Brain microvascular endothelial cell (primary cell): ENCODE results near the gene NUP62.

Source experiments
- DNase-seq: peaks from one replicate; pipeline ENCODE4 v3.0.0-alpha.2; 2020
- H3K27ac ChIP-seq: fragments of 250-450 bp; sonication (Bioruptor Pico); 2 replicates; pipeline ENCODE4 v1.5.1; 2020; ENCODE audit warnings: mild to moderate bottlenecking, moderate library complexity
- H3K27me3 ChIP-seq: fragments of 250-450 bp; sonication (Bioruptor Pico); replicated peaks from 2 replicates; pipeline ENCODE4 v1.5.1; 2020; ENCODE audit warnings: mild to moderate bottlenecking
- H3K36me3 ChIP-seq: fragments of 250-450 bp; sonication (Bioruptor Pico); replicated peaks from 2 replicates; pipeline ENCODE4 v1.5.1; 2020; ENCODE audit warnings: mild to moderate bottlenecking
- H3K4me3 ChIP-seq: 2 replicates; pipeline ENCODE4 v1.5.1; 2011; ENCODE audit warnings: low read depth, mild to moderate bottlenecking, control low read depth, low read length, moderate library complexity
- in situ Hi-C: cut with HindIII; loops from 2 replicates; pipeline ENCODE4 v1.10.0; 2017; ENCODE audit warnings: low sequenced_read_pairs, low pct_ligation_motif_present
- TF ChIP-seq, protein P1 (sequence below): IDR thresholded peaks from 2 replicates; pipeline ENCODE4 v1.5.1; 2011; ENCODE audit warnings: low read depth, mild to moderate bottlenecking, moderate library complexity, low read length, control low read depth, inconsistent platforms; ENCODE audit errors: missing control alignments

Gene NUP62

DNA sequence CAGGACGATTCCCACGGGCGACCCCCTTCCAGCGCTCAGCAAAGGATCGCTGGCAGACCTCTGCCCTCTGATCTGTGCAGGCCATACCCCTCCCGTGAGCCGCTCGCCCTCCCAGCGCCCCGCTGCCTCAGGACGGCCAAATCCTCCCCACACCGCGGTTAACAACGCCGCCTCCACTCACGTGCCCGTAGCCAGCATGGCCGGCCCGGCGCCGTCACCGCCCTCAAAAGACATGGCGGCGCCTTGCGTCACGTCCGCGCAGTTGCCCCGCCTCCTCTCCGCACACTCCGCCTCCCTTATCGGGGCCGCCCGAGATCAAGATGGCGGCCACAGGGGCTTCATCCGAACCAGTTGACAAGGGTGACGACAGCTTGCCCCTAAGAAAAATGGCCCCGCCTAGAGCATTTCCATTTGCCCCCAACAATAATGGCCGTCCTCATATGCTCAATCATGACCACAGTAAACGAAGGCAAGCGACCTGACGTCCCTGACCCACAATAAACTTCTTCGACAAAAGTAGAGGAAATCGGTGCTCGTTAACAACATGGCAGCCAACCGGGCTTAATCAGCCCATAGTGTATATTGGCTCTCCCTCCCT, 52.8 kb downstream of the NUP62 start:
- in situ Hi-C loops = no loop called here
- peak; percentile 97 for DNase-seq
- TF ChIP-seq, protein P1, sequence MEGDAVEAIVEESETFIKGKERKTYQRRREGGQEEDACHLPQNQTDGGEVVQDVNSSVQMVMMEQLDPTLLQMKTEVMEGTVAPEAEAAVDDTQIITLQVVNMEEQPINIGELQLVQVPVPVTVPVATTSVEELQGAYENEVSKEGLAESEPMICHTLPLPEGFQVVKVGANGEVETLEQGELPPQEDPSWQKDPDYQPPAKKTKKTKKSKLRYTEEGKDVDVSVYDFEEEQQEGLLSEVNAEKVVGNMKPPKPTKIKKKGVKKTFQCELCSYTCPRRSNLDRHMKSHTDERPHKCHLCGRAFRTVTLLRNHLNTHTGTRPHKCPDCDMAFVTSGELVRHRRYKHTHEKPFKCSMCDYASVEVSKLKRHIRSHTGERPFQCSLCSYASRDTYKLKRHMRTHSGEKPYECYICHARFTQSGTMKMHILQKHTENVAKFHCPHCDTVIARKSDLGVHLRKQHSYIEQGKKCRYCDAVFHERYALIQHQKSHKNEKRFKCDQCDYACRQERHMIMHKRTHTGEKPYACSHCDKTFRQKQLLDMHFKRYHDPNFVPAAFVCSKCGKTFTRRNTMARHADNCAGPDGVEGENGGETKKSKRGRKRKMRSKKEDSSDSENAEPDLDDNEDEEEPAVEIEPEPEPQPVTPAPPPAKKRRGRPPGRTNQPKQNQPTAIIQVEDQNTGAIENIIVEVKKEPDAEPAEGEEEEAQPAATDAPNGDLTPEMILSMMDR = no peak
- Histone ChIP-seq H3K27me3 (no peaks in the 10 kb centered on the region), H3K27ac (peak overlapping the region; percentile 99), H3K4me3 (peak overlapping the region; percentile 100), H3K36me3 (peaks cover 17% of the 10 kb centered on the region)

DNA sequence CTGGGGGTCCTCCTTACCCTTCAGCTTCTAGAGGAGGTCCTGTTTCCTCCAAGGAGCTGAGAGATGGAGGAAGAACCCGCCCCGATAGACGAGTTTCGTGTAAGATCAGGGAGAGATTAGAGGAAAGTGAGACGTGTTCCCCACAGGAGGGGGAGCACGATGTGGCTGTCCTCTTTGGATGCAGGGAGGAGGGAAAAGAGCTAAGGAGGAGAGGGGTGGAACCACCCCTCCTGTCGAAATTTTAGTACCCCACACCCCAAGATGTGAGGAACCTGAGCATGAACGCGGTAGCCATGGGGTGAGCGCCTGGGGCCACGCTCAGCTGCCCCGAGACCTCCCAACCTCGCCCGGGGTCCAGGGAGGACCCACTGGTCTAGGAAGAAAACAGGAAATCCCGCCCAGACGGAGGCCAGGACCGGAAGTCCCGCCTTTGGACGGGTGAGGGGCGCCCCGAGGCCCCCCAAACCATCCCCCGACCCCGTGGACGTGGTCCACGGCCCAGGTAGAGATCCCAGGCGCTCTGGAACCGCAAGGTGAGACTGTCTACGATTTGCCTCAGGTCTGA, 53.4 kb downstream of the NUP62 start:
- Histone ChIP-seq H3K36me3 (peaks cover 13% of the 10 kb centered on the region), H3K27ac (peak overlapping the region; percentile 99), H3K4me3 (peak overlapping the region; percentile 100), H3K27me3 (no peaks in the 10 kb centered on the region)
- TF ChIP-seq, protein P1 = no peak
- DNase-seq = no peak
- in situ Hi-C loops = no loop called here

DNA sequence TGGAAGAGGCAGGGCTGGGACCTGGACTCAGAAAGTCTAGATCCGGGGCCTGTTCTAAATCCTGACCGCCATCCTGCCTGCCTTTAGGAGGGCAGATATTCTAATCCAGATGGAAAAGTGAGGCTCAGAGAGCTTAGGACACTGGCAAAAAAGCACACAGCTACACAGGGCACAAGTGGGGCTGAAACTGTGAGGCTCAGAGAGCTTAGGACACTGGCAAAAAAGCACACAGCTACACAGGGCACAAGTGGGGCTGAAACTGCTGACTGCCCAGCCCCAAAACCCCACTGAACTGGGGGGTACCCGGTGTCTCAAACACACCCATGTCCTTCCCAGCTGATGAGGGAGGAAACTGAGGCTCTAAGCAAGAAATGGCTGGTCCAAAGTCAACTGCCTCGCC, 54.1 kb downstream of the NUP62 start:
- H3K27me3 ChIP-seq = no peaks in the 10 kb centered on the region
- in situ Hi-C loops = no loop called here
- H3K4me3 ChIP-seq = peak overlapping the region; percentile 100
- TF ChIP-seq, protein P1 = no peak
- peaks cover 8% of the 10 kb centered on the region for H3K36me3 ChIP-seq
- H3K27ac ChIP-seq = no peak overlapping the region
- no peak for DNase-seq

DNA sequence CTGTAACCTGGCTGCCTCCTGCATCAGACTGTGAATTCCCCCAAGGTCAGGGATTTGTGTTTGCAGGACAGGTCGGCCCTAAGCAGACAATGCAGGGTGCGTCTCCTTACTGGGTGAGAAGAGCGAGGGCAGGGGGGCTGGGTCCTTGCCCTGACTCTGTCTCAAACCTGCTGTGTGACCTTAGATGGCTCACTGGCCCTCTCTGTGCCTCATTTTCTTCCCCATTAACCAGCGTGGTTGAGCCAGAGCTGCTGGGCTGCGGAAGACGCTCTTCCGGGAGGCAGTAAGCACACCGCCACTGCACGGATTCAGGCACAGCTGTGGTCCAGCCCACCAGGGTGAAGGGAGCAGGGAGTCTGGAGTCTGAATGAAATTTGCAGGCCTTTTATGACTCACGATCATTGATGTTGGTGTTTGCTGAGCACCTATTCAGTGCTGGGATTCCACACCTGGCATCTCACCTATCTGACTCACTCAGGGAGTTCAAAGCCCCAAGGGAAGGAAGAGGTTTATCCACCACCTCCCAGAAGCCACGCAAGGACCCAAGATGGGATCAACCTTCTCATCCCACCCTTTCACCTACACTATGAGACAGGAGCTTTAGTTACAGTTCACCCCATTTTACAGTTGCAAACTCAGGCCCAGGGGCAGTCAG, 54.7 kb downstream of the NUP62 start:
- DNase-seq = no peak
- H3K27me3 ChIP-seq = no peaks in the 10 kb centered on the region
- peaks cover 6% of the 10 kb centered on the region for H3K36me3 ChIP-seq
- no peak overlapping the region for H3K27ac ChIP-seq
- in situ Hi-C loops = no loop called here
- H3K4me3 ChIP-seq = no peak overlapping the region
- TF ChIP-seq, protein P1 = no peak

DNA sequence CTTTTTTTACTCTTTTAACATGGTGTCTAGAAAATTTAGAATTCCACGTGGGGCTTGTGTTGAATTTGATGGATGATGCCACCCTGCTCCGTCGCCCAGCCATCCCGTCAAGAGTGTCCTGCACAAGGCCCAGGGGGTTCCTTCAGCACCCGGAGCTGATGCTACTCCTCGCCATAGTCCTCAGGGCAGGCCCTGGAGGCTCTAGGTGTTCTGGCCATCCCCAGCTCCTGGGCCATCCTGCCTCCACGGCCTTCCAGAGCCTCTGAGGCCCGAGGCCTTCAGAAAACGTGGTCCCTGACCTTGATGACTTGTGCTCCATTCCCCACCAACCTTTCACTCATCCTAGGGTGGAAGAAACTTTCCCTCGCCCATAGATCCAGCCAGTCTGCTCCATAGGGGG, 55.5 kb downstream of the NUP62 start:
- Histone ChIP-seq H3K36me3 (peaks cover 4% of the 10 kb centered on the region), H3K4me3 (no peak overlapping the region), H3K27ac (no peak overlapping the region), H3K27me3 (no peaks in the 10 kb centered on the region)
- in situ Hi-C loops = no loop called here
- TF ChIP-seq, protein P1 = no peak
- DNase-seq = no peak

DNA sequence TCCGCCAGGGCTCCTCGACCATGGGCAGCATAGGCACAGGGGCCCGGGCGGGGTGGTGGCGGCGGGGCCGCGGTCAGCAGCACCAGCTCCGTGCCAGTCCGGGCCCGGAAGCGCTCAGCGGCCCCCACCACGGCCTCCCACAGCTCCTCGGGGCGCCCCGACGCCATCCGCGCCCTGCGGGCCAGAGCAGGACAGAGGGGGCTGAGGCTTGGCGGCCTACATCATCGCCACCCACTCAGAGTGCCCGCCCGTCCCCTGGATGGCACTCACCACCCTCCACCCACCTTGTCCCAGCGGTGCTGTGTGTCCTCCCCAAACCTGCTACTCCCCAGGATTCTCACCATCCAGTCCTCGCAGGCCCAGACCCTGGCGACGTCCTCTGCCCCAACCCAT, 56.2 kb downstream of the NUP62 start:
- H3K4me3 ChIP-seq = no peak overlapping the region
- TF ChIP-seq, protein P1 = no peak
- in situ Hi-C loops = no loop called here
- H3K27me3 ChIP-seq = no peaks in the 10 kb centered on the region
- H3K27ac ChIP-seq = no peak overlapping the region
- peaks cover 4% of the 10 kb centered on the region for H3K36me3 ChIP-seq
- no peak for DNase-seq
